Esophagus muscularis mucosa (tissue), 4 donors: ENCODE measurements around the gene SCAP.

Experiments used
- CTCF ChIP-seq, 3 experiments: fragments of 200-600 bp in 2 of 3; fragments of 450-650 bp in 1 of 3; sonication (generic) in 2 of 3; IDR thresholded peaks; one replicate each; pipeline ENCODE4 v1.5.1; 2017 to 2019; ENCODE audit warnings: antibody characterized with exemption in 3 of 3, mild to moderate bottlenecking in 2 of 3, moderate library complexity in 1 of 3
- EP300 ChIP-seq: sonication (generic); formaldehyde crosslinking; IDR thresholded peaks from one replicate; pipeline ENCODE4 v1.6.1; 2017; ENCODE audit warnings: antibody characterized with exemption
- POLR2A ChIP-seq: fragments of 450-650 bp; IDR thresholded peaks from one replicate; pipeline ENCODE4 v1.6.1; 2017; ENCODE audit warnings: antibody characterized with exemption, moderate library complexity, mild to moderate bottlenecking, low read depth
- POLR2AphosphoS5 ChIP-seq, 2 donors: sonication (generic); formaldehyde crosslinking; IDR thresholded peaks; one replicate each; pipeline ENCODE4 v1.6.1; 2017; ENCODE audit warnings: antibody characterized with exemption in 2 of 2

- TF ChIP-seq CTCF (IDR thresholded peaks at IDR 0.05) = no peak
- TF ChIP-seq POLR2A = no peak
- no peak for TF ChIP-seq EP300
- no peak for TF ChIP-seq POLR2AphosphoS5 (IDR thresholded peaks at IDR 0.05)
Measured at GRCh38 chr3:47515864-47516319, 40.2 kb upstream of the SCAP start.
